ENCODE results near the gene SERPINA12.

The SERPINA12 gene

DNA sequence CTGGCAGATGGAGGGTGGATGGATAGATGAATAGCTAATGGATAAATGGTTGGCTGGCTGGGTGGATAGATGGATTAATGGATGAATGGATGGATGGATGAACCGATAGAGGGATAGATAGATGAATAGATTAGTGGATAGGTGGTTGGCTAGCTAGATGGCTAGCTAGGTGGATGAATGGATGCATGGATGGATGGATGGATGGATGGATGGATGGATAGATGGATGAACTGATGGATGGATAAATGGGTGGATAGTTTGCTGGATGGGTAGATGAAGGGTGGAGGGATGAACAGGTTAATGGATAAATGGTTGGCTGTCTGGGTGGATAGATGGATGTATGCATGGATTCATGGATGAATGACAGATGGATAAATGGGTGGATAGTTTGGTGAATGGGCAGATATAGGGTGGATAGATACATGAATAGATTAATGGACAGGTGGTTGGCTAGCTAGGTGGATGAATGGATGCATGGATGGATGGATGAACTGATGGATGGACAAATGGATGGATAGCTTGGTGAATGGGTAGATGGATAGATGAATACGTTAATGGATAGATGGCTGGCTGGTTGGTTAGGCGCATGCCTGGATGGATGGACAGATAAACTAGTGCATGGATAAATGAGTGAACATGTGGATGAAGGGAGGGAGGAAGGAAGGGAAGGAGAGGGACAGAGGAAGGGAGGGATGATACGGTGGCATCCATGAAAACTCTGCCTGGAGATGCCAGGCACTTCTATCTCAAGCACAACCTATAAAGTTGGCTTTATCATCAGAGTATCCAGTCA is 41.3 kb downstream of the SERPINA12 start:
- no peaks in the 10 kb centered on the region for H3K27me3 ChIP-seq (ENCODE audit: control insufficient read depth, insufficient read depth, low read length, poor library complexity, severe bottlenecking)
- WGBS, 2 experiments, result 92 to 94% methylated on average over 4 of the region's 4 CpGs
- no peak overlapping the region for H3K27ac ChIP-seq (ENCODE audit: insufficient read depth, low read depth, low read length, poor library complexity, severe bottlenecking)
- no peak overlapping the region for H3K4me3 ChIP-seq (ENCODE audit: insufficient read depth, low read depth, low read length)
- no peaks in the 10 kb centered on the region for H3K4me1 ChIP-seq (ENCODE audit: control insufficient read depth, insufficient read depth, low read length)
- H3K36me3 ChIP-seq (ENCODE audit: control insufficient read depth, insufficient read depth, low read length), result no peaks in the 10 kb centered on the region
- H3K9me3 ChIP-seq (ENCODE audit: control insufficient read depth, low read length), result no peaks in the 10 kb centered on the region

DNA sequence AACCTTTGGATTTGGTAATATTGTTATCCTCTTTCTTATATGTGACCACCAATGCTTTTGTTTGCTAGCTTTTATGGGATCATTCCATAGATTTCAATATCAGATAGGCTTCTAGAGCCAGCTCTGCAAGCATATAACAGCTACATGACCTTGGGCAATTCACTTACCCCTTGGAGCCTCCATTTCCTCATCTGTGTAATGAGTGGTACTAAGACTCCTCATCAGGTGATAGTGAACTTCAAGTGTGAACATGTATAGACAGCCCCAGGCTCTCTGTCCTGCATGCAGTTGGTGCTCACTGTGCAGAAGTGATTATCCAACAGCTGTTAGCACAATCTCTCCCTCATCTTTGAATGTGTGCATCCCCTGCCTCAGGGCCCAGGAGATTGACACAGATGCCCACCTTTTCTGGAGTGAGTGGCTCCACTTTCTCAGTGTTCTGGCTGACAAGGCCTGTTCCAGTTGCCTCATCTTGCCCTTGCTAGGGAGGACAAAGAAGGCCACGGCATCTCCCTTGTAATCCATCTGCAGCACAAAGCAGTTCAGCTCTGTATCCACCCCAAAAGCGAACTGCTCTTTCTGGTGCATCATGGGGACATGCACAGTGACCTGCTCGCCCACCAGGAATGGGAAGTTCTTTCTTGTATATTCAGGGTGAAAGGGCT is 42.4 kb downstream of the SERPINA12 start:
- no peaks in the 10 kb centered on the region for H3K36me3 ChIP-seq (ENCODE audit: control insufficient read depth, insufficient read depth, low read length)
- no peaks in the 10 kb centered on the region for H3K9me3 ChIP-seq (ENCODE audit: control insufficient read depth, low read length)
- H3K27ac ChIP-seq (ENCODE audit: insufficient read depth, low read depth, low read length, poor library complexity, severe bottlenecking), result no peak overlapping the region
- no peaks in the 10 kb centered on the region for H3K27me3 ChIP-seq (ENCODE audit: control insufficient read depth, insufficient read depth, low read length, poor library complexity, severe bottlenecking)
- no peaks in the 10 kb centered on the region for H3K4me1 ChIP-seq (ENCODE audit: control insufficient read depth, insufficient read depth, low read length)
- no peak overlapping the region for H3K4me3 ChIP-seq (ENCODE audit: insufficient read depth, low read depth, low read length)
- WGBS, 2 experiments, result 77 to 83% methylated on average over 3 of the region's 3 CpGs

GRCh38 chr14:94465042-94465441 is 44.2 kb downstream of the SERPINA12 start:
- H3K9me3 ChIP-seq (ENCODE audit: control insufficient read depth, low read length), result no peaks in the 10 kb centered on the region
- no peaks in the 10 kb centered on the region for H3K27me3 ChIP-seq (ENCODE audit: control insufficient read depth, insufficient read depth, low read length, poor library complexity, severe bottlenecking)
- H3K4me1 ChIP-seq (ENCODE audit: control insufficient read depth, insufficient read depth, low read length), result no peaks in the 10 kb centered on the region
- no peaks in the 10 kb centered on the region for H3K36me3 ChIP-seq (ENCODE audit: control insufficient read depth, insufficient read depth, low read length)
- no peak overlapping the region for H3K4me3 ChIP-seq (ENCODE audit: insufficient read depth, low read depth, low read length)
- WGBS, 2 experiments, result 91 to 92% methylated on average over 5 of the region's 5 CpGs
- no peak overlapping the region for H3K27ac ChIP-seq (ENCODE audit: insufficient read depth, low read depth, low read length, poor library complexity, severe bottlenecking)

DNA sequence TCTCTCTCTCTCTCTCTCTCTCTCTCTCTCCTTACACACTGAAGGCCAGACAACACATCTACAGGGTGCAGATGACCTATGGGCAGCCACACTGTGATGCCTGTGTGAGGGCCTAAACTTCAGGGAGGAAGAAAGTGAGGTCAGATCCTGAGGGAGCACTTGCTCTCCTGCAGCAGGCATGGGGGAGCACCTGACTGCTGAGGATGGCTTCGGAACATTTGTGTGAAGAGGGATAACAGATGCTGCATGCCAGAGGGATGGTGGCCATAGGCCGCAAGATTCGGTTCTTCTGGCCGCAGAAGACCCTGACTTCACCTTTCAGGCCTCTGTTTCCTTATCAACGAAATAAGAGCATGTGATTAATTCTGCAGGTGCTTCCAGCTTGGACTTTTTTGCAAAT is 45.0 kb downstream of the SERPINA12 start:
- 95 to 97% methylated on average over 5 of the region's 5 CpGs for WGBS, 2 experiments

GRCh38 chr14:94462763-94463572 is 46.3 kb downstream of the SERPINA12 start:
- H3K4me1 ChIP-seq (ENCODE audit: control insufficient read depth, insufficient read depth, low read length), result no peaks in the 10 kb centered on the region
- no peak overlapping the region for H3K27ac ChIP-seq (ENCODE audit: insufficient read depth, low read depth, low read length, poor library complexity, severe bottlenecking)
- H3K27me3 ChIP-seq (ENCODE audit: control insufficient read depth, insufficient read depth, low read length, poor library complexity, severe bottlenecking), result no peaks in the 10 kb centered on the region
- no peaks in the 10 kb centered on the region for H3K36me3 ChIP-seq (ENCODE audit: control insufficient read depth, insufficient read depth, low read length)
- WGBS, 2 experiments, result 95 to 96% methylated on average over 7 of the region's 7 CpGs
- no peak overlapping the region for H3K4me3 ChIP-seq (ENCODE audit: insufficient read depth, low read depth, low read length)
- H3K9me3 ChIP-seq (ENCODE audit: control insufficient read depth, low read length), result no peaks in the 10 kb centered on the region

More for the DNA sequence above, 45.0 kb downstream of the SERPINA12 start:
- no peak overlapping the region for H3K27ac ChIP-seq (ENCODE audit: insufficient read depth, low read depth, low read length, poor library complexity, severe bottlenecking)
- H3K36me3 ChIP-seq (ENCODE audit: control insufficient read depth, insufficient read depth, low read length), result no peaks in the 10 kb centered on the region
- no peaks in the 10 kb centered on the region for H3K4me1 ChIP-seq (ENCODE audit: control insufficient read depth, insufficient read depth, low read length)
- no peak overlapping the region for H3K4me3 ChIP-seq (ENCODE audit: insufficient read depth, low read depth, low read length)
- no peaks in the 10 kb centered on the region for H3K9me3 ChIP-seq (ENCODE audit: control insufficient read depth, low read length)
- H3K27me3 ChIP-seq (ENCODE audit: control insufficient read depth, insufficient read depth, low read length, poor library complexity, severe bottlenecking), result no peaks in the 10 kb centered on the region

DNA sequence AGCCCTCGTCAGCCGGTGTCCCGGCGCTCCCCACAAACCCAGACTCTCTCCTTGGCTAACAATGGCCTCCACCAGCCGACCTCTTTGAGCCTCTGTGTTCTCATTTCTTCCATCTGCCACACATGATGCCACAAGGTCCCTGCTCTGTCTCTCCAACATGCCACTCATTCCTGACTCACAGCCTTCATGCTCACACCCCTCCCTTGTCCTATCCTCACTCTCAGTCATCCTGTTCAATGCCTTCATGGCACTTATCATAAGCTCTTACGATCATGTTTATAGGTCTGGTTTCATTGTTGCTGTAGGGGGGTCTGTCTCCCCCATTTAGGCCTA is 47.1 kb downstream of the SERPINA12 start:
- Histone ChIP-seq H3K4me1 (ENCODE audit: control insufficient read depth, insufficient read depth, low read length) (no peaks in the 10 kb centered on the region), H3K9me3 (ENCODE audit: control insufficient read depth, low read length) (no peaks in the 10 kb centered on the region), H3K27me3 (ENCODE audit: control insufficient read depth, insufficient read depth, low read length, poor library complexity, severe bottlenecking) (no peaks in the 10 kb centered on the region), H3K4me3 (ENCODE audit: insufficient read depth, low read depth, low read length) (no peak overlapping the region), H3K36me3 (ENCODE audit: control insufficient read depth, insufficient read depth, low read length) (no peaks in the 10 kb centered on the region), H3K27ac (ENCODE audit: insufficient read depth, low read depth, low read length, poor library complexity, severe bottlenecking) (no peak overlapping the region)
- WGBS, 2 experiments, result 93 to 95% methylated on average over 6 of the region's 6 CpGs

DNA sequence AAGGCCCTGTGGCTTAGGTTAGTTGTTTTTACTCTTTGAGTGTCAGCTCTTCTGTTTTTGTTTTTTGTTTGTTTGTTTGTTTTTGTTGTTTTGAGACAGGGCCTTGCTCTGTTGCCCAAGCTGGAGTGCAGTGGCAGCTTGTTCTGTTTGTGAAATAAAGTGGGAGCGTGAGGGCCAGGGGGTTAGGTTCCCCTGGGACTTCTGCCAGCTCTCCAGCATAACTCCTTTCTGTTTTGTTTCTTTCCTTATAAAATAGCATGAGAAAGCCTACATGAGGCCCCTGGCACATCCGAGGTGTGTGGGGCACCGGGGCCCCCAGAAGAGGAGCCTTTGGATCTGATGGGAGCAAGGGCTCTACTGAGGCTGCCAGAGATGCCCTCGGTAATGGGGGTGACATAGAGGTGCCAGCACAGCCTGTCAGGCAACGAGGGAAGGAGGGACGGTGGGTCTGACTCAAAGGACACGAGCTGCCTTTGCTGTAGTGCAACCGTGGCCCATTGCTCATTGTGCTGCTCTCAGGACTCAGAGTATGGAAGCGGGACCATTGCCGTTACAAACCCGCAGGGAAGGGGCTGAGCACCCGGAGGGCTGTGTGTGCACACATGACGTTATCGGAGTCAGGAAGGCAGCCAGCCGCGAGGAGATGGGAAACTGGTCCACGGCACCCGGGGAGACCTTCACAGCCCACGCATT is 47.6 kb downstream of the SERPINA12 start:
- Histone ChIP-seq H3K27me3 (ENCODE audit: control insufficient read depth, insufficient read depth, low read length, poor library complexity, severe bottlenecking) (no peaks in the 10 kb centered on the region), H3K36me3 (ENCODE audit: control insufficient read depth, insufficient read depth, low read length) (no peaks in the 10 kb centered on the region), H3K27ac (ENCODE audit: insufficient read depth, low read depth, low read length, poor library complexity, severe bottlenecking) (no peak overlapping the region), H3K9me3 (ENCODE audit: control insufficient read depth, low read length) (no peaks in the 10 kb centered on the region), H3K4me3 (ENCODE audit: insufficient read depth, low read depth, low read length) (no peak overlapping the region), H3K4me1 (ENCODE audit: control insufficient read depth, insufficient read depth, low read length) (no peaks in the 10 kb centered on the region)
- 95% methylated on average over 19 of the region's 19 CpGs for WGBS, 2 experiments

DNA sequence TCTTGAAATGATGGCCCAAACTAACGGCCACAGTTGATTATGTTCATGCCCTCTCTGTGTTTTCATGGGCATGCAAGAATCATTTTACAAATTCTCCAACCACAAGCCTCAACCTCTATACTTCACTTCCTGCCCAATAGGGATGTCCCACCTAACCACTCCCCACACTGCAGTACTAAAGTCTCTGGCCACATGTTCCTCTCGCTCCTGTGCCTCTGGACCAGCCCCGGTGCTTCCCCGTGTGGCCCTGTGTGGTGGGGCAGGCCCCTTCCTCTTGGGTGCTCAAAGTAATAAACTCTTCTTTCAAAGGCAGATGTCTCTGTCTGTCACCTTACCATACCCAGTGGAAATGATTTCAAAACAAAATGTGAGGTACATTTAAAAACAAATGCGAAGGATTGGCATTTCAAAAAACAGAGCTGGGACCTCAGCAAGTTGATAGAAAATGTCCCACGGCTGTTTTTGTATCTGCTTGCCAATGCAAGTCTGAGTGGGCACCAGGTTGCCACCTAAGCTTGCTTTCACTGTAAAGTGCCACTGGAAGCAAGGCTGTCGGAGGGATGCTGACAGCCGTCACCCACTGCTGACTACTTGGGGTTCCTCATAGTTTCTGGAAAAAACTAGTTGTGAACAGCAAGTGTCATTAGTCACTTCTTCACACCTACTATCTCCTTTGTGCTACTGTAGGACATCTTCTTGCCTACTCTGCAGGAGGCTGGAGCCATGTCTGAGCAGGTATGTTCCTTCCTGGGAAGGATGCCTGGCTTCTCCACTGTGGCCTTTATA is 48.4 kb downstream of the SERPINA12 start:
- Histone ChIP-seq H3K36me3 (ENCODE audit: control insufficient read depth, insufficient read depth, low read length) (no peaks in the 10 kb centered on the region), H3K27ac (ENCODE audit: insufficient read depth, low read depth, low read length, poor library complexity, severe bottlenecking) (no peak overlapping the region), H3K4me1 (ENCODE audit: control insufficient read depth, insufficient read depth, low read length) (no peaks in the 10 kb centered on the region), H3K27me3 (ENCODE audit: control insufficient read depth, insufficient read depth, low read length, poor library complexity, severe bottlenecking) (no peaks in the 10 kb centered on the region), H3K4me3 (ENCODE audit: insufficient read depth, low read depth, low read length) (no peak overlapping the region), H3K9me3 (ENCODE audit: control insufficient read depth, low read length) (no peaks in the 10 kb centered on the region)
- 83 to 86% methylated on average over 8 of the region's 8 CpGs for WGBS, 2 experiments

GRCh38 chr14:94458558-94459205 is 50.6 kb downstream of the SERPINA12 start:
- Histone ChIP-seq H3K36me3 (ENCODE audit: control insufficient read depth, insufficient read depth, low read length) (no peaks in the 10 kb centered on the region), H3K27me3 (ENCODE audit: control insufficient read depth, insufficient read depth, low read length, poor library complexity, severe bottlenecking) (no peaks in the 10 kb centered on the region), H3K4me3 (ENCODE audit: insufficient read depth, low read depth, low read length) (no peak overlapping the region), H3K9me3 (ENCODE audit: control insufficient read depth, low read length) (no peaks in the 10 kb centered on the region), H3K4me1 (ENCODE audit: control insufficient read depth, insufficient read depth, low read length) (no peaks in the 10 kb centered on the region), H3K27ac (ENCODE audit: insufficient read depth, low read depth, low read length, poor library complexity, severe bottlenecking) (no peak overlapping the region)
- 64 to 77% methylated on average over 2 of the region's 2 CpGs for WGBS, 2 experiments

Measured in ectodermal cell (in vitro differentiated cells).